MM.1S (cell line): ENCODE data around the gene C2CD2.

ENCODE experiments used
- DNase-seq: peaks from one replicate; pipeline ENCODE4 v3.0.0-alpha.2; 2015
- H2AFZ ChIP-seq: fragments of 300-600 bp; sonication (generic); 2 replicates; pipeline ENCODE4 v1.6.0; 2016; ENCODE audit warnings: antibody characterized with exemption, low read length
- H3F3A ChIP-seq: fragments of 300-600 bp; sonication (generic); 2 replicates; pipeline ENCODE4 v1.6.1; 2016; ENCODE audit warnings: mild to moderate bottlenecking, antibody characterized with exemption, low read length, moderate library complexity, mixed read lengths; ENCODE audit not compliant: insufficient read depth
- H3K27ac ChIP-seq: fragments of 300-600 bp; sonication (generic); 2 replicates; pipeline ENCODE4 v1.5.1; 2016; ENCODE audit warnings: mild to moderate bottlenecking, low read length
- H3K27me3 ChIP-seq: fragments of 300-600 bp; sonication (generic); replicated peaks from 2 replicates; pipeline ENCODE4 v1.6.0; 2016; ENCODE audit warnings: low read length; ENCODE audit not compliant: insufficient read depth
- H3K36me3 ChIP-seq: fragments of 300-600 bp; sonication (generic); replicated peaks from 2 replicates; pipeline ENCODE4 v1.6.1; 2016; ENCODE audit warnings: mild to moderate bottlenecking, low read length, mixed read lengths; ENCODE audit not compliant: insufficient read depth
- H3K4me1 ChIP-seq: fragments of 300-600 bp; sonication (generic); 2 replicates; pipeline ENCODE4 v1.6.1; 2016; ENCODE audit warnings: low read length, mixed read lengths
- H3K4me2 ChIP-seq: fragments of 300-600 bp; sonication (generic); 2 replicates; pipeline ENCODE4 v1.6.0; 2016; ENCODE audit warnings: low read depth, low read length
- H3K4me3 ChIP-seq: fragments of 300-600 bp; sonication (generic); 2 replicates; pipeline ENCODE4 v1.5.1; 2016; ENCODE audit warnings: low read length, mixed read lengths
- H3K79me2 ChIP-seq: fragments of 300-600 bp; sonication (generic); 2 replicates; pipeline ENCODE4 v1.6.1; 2016; ENCODE audit warnings: mixed run types, low read length, mixed read lengths
- H3K9ac ChIP-seq: fragments of 300-600 bp; sonication (generic); 2 replicates; pipeline ENCODE4 v1.6.1; 2016; ENCODE audit warnings: low read length, mixed read lengths
- H3K9me2 ChIP-seq: fragments of 300-600 bp; sonication (generic); replicated peaks from 2 replicates; pipeline ENCODE4 v1.6.1; 2016; ENCODE audit warnings: mild to moderate bottlenecking, low read length, mixed read lengths; ENCODE audit not compliant: insufficient read depth
- H3K9me3 ChIP-seq: fragments of 300-600 bp; sonication (generic); replicated peaks from 2 replicates; pipeline ENCODE4 v1.6.1; 2016; ENCODE audit warnings: mild to moderate bottlenecking, low read length, mixed read lengths; ENCODE audit not compliant: insufficient read depth
- H4K20me1 ChIP-seq: fragments of 300-600 bp; sonication (generic); 2 replicates; pipeline ENCODE4 v1.6.1; 2016; ENCODE audit warnings: mild to moderate bottlenecking, low read length, moderate library complexity, mixed read lengths; ENCODE audit not compliant: insufficient read depth
- EZH2 ChIP-seq: fragments of 300-600 bp; sonication (generic); optimal IDR thresholded peaks from 2 replicates; pipeline ENCODE3; 2017; ENCODE audit warnings: low read depth, mild to moderate bottlenecking, antibody characterized with exemption, low read length, mixed read lengths
- EZH2phosphoT487 ChIP-seq: fragments of 300-600 bp; sonication (generic); IDR thresholded peaks from 2 replicates; pipeline ENCODE4 v1.6.1; 2018; ENCODE audit warnings: antibody characterized with exemption, low read length
- TF ChIP-seq, protein P1 (sequence below): fragments of 300-600 bp; sonication (generic); IDR thresholded peaks from 2 replicates; pipeline ENCODE4 v1.5.1; 2016; ENCODE audit warnings: antibody characterized with exemption, low read length, mixed read lengths

C2CD2 gene

DNA sequence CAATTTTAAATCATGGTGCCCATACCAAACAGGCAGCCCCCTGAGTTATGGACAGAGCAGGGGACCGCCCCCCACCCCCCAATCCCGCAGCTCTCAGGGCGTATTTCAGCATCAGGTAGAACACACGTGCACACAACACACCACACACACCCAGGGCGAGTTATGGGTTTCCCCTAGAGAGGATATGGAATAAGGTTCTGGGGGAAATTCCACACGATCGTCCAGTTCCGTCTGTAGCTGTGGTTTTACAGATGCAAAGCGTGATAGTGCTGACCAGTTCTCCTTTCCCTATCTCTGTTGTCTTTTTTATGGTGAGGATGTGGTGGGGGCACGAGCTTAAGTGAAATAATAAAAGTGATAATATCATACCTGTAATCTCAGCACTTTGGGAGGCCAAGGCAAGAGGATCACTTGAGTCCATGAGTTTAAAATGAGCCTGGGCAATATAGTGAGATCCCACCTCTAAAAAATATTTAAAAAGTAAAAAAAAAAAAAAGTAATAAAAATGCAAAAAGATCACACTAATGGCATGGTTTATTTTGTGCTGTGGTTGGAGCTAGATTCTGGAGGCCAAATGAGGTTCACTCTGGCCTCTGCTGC is 25.1 kb downstream of the C2CD2 start:
- no peaks in the 10 kb centered on the region for H3K9me3 ChIP-seq
- 0 out of 2 replicates have a peak overlapping the region, but pooled peaks have one; percentile 2 for H3K4me3 ChIP-seq
- H3K27me3 ChIP-seq, result no peaks in the 10 kb centered on the region
- H3K9ac ChIP-seq, result peak overlapping the region; percentile 30; the same call in 1 of the 2 replicates
- no peak overlapping the region for H2AFZ ChIP-seq
- TF ChIP-seq, protein P1, sequence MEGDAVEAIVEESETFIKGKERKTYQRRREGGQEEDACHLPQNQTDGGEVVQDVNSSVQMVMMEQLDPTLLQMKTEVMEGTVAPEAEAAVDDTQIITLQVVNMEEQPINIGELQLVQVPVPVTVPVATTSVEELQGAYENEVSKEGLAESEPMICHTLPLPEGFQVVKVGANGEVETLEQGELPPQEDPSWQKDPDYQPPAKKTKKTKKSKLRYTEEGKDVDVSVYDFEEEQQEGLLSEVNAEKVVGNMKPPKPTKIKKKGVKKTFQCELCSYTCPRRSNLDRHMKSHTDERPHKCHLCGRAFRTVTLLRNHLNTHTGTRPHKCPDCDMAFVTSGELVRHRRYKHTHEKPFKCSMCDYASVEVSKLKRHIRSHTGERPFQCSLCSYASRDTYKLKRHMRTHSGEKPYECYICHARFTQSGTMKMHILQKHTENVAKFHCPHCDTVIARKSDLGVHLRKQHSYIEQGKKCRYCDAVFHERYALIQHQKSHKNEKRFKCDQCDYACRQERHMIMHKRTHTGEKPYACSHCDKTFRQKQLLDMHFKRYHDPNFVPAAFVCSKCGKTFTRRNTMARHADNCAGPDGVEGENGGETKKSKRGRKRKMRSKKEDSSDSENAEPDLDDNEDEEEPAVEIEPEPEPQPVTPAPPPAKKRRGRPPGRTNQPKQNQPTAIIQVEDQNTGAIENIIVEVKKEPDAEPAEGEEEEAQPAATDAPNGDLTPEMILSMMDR, result no peak
- no peak for TF ChIP-seq EZH2phosphoT487
- TF ChIP-seq EZH2, result no peak
- no peaks in the 10 kb centered on the region for H4K20me1 ChIP-seq
- no peaks in the 10 kb centered on the region for H3K9me2 ChIP-seq
- H3F3A ChIP-seq, result peaks cover 40% of the 10 kb centered on the region
- no peaks in the 10 kb centered on the region for H3K36me3 ChIP-seq
- peaks cover 26% of the 10 kb centered on the region for H3K79me2 ChIP-seq
- peak overlapping the region; percentile 77 for H3K4me2 ChIP-seq
- peak overlapping the region; percentile 86 for H3K27ac ChIP-seq
- peaks cover 37% of the 10 kb centered on the region for H3K4me1 ChIP-seq
- DNase-seq, result peak; percentile 66

DNA sequence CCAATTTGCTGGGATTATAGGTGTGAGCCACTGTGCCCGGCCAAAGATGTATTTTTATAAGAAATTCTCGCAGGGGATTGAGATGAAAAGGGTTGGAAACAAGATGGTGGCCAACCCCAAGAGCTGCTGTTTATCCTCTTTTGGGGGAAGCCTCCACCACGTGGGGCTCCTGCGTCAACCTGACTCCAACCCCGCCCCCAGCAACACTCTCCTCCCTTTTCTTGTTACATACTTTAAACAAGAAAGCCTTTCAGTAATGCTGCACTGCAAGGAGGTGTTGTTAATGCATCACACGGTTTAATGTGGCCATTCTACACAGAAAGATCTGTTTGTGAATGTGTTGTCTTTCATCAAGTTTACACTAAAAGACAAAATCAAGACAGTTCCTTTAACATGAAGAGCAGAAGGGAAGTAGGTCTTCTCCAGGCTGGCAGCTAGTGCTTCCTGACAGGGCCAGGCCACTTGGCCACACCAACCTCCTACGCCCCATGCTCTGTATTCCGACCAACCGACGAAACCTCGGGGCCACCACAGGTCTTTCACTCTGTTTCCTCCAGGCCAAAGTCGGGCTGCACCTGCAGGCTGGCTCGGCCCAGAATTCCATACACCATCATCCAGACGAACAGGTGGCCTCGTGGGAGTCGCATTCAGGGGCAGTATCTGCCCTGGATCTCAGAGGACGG is 25.9 kb downstream of the C2CD2 start:
- peaks cover 28% of the 10 kb centered on the region for H3K79me2 ChIP-seq
- H3K27ac ChIP-seq, result peak overlapping the region; percentile 86
- TF ChIP-seq EZH2, result no peak
- TF ChIP-seq EZH2phosphoT487, result no peak
- TF ChIP-seq, protein P1, result no peak

DNA sequence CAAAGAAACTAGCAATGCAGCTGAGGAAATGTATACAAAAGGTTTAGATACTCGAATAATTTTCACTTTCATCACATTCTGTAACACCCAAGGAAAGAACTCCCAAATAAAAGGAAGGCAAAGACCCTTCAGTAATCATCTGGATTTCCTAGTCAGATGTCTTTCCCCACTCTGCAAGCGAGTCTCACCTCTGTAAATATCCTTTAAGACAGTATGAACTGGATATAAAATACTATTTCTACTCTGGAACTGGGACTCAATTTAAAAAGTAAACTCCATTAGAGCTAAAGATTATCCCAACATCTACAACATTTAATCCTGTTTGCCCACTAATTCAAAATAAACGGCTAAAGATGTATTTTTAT is 27.0 kb downstream of the C2CD2 start:
- no peaks in the 10 kb centered on the region for H4K20me1 ChIP-seq
- DNase-seq, result no peak
- H3K36me3 ChIP-seq, result no peaks in the 10 kb centered on the region
- H3K27me3 ChIP-seq, result no peaks in the 10 kb centered on the region
- peaks cover 28% of the 10 kb centered on the region for H3K79me2 ChIP-seq
- H3K4me3 ChIP-seq, result peak overlapping the region; percentile 62
- H3F3A ChIP-seq, result peaks cover 40% of the 10 kb centered on the region
- peaks cover 37% of the 10 kb centered on the region for H3K4me1 ChIP-seq
- H3K9me3 ChIP-seq, result no peaks in the 10 kb centered on the region
- peak overlapping the region; percentile 72 for H3K9ac ChIP-seq
- TF ChIP-seq EZH2phosphoT487 (no peak), EZH2 (no peak)
- TF ChIP-seq, protein P1, result no peak
- peak overlapping the region; percentile 61 for H2AFZ ChIP-seq
- H3K9me2 ChIP-seq, result no peaks in the 10 kb centered on the region
- H3K4me2 ChIP-seq, result peak overlapping the region; percentile 77
- peak overlapping the region; percentile 86 for H3K27ac ChIP-seq

More for the DNA sequence above, 25.9 kb downstream of the C2CD2 start:
- Histone ChIP-seq H3K4me2 (peak overlapping the region; percentile 77), H3K36me3 (no peaks in the 10 kb centered on the region), H2AFZ (peak overlapping the region; percentile 32), H3K9ac (peak overlapping the region; percentile 30), H3K4me1 (peaks cover 37% of the 10 kb centered on the region), H3K27me3 (no peaks in the 10 kb centered on the region), H4K20me1 (no peaks in the 10 kb centered on the region), H3K4me3 (0 out of 2 replicates have a peak overlapping the region, but pooled peaks have one; percentile 2), H3K9me2 (no peaks in the 10 kb centered on the region), H3F3A (peaks cover 40% of the 10 kb centered on the region), H3K9me3 (no peaks in the 10 kb centered on the region)
- DNase-seq, result peak; percentile 87
